Right lobe of liver (tissue), 4 donors: ENCODE data around the gene PGM1.
A peak's percentile ranks its signal among the peaks of the same experiment; 100 is the strongest.

Source experiments
- POLR2A ChIP-seq: fragments of 450-650 bp; IDR thresholded peaks from one replicate; pipeline ENCODE4 v1.6.1; 2017; ENCODE audit warnings: antibody characterized with exemption, mild to moderate bottlenecking
- TF ChIP-seq, protein P1 (sequence below), 4 donors: fragments of 200-600 bp in 3 of 4; fragments of 450-650 bp in 1 of 4; IDR thresholded peaks; one replicate each; pipeline versions ENCODE4 v1.5.1 to v1.8.0; 2016 to 2022; ENCODE audit warnings: antibody characterized with exemption in 4 of 4, mild to moderate bottlenecking in 2 of 4
- donor health status: DM: no; HTN: no; CAD: no.
- donor health status: DM: no; HTN: no; CAD: no.
- donor health status: DM: no; HTN: yes; CAD: no.

DNA sequence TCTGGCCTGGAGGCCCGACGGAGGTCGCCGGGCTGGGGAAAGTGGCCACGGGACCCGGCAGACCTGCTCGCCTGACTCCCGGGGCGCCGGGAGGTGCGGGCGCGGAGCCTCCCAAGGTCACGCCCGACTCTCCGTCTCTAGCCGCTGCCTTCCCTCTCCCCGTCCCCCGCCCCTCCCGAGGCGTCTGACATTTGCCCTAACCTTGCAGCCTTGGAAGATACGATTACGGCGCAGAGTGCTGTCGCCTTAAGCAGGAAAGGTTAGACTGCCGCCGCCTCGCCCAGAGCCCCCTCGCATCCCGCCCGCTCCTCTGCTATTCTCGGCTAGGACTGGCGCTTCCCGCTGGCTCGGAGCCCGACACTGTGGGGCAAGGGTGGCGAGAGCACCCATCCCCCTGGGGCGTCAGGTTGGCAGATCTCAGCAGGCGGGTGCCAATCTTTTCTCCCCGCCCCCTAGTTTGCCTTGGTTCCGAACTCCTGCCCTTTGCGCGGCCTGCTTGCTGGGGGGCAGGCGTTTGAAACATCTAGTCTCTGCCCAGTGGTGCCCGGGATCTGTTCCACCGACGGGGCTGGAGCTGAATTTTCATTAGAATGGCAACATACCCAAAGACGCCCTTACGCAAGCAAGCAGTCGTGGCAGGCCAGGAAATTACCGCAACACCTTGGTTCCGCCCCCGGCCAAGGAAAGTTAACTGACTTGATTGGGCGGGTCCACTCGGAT lies 835 bp downstream of the PGM1 start:
- TF ChIP-seq, protein P1, sequence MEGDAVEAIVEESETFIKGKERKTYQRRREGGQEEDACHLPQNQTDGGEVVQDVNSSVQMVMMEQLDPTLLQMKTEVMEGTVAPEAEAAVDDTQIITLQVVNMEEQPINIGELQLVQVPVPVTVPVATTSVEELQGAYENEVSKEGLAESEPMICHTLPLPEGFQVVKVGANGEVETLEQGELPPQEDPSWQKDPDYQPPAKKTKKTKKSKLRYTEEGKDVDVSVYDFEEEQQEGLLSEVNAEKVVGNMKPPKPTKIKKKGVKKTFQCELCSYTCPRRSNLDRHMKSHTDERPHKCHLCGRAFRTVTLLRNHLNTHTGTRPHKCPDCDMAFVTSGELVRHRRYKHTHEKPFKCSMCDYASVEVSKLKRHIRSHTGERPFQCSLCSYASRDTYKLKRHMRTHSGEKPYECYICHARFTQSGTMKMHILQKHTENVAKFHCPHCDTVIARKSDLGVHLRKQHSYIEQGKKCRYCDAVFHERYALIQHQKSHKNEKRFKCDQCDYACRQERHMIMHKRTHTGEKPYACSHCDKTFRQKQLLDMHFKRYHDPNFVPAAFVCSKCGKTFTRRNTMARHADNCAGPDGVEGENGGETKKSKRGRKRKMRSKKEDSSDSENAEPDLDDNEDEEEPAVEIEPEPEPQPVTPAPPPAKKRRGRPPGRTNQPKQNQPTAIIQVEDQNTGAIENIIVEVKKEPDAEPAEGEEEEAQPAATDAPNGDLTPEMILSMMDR (IDR thresholded peaks at IDR 0.05): no peak
- peak; percentile 71 for TF ChIP-seq POLR2A
